ENCODE results near the gene GALNT2.
A peak's percentile ranks its signal among the peaks of the same experiment; 100 is the strongest.

Gene GALNT2

DNA sequence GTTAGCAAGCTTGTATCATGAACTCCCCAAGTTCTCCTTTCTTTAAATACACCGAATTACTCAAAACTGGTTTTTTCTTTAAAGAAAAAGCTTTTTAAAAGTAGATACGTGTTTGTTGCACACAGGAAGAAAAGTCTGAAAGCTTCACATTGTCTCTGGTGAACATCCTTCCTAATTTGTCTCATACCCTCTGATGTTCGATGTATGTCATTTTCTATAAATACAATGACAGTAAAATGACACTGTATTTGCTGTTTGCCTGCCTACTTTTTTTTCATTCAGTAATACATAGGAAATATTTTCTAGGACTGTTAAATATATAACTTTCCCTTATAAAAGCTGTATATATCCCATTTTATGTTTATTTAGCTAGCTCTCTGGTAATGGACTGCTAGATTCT is 153.9 kb downstream of the GALNT2 start:
- no peak overlapping the region for H3K27ac ChIP-seq (ENCODE audit: low read length)
- H3K4me2 ChIP-seq (ENCODE audit: insufficient read depth, low read length), result no peak overlapping the region
- H3K9ac ChIP-seq (ENCODE audit: low read depth, low read length), result no peak overlapping the region
- peaks cover 80% of the 10 kb centered on the region for H4K20me1 ChIP-seq (ENCODE audit: insufficient read depth, low read length)
- peaks cover 99% of the 10 kb centered on the region for H3K79me2 ChIP-seq (ENCODE audit: insufficient read depth, low read length)
- H3K9me3 ChIP-seq (ENCODE audit: insufficient read depth, low read length, severe bottlenecking), result no peaks in the 10 kb centered on the region
- no peak overlapping the region for H2AFZ ChIP-seq (ENCODE audit: low read depth, low read length)
- ATAC-seq (ENCODE audit: insufficient read depth, low read depth), result no peak
- no peak for DNase-seq
- no peaks in the 10 kb centered on the region for H3K4me1 ChIP-seq (ENCODE audit: insufficient read depth, low read length)
- H3K27me3 ChIP-seq (ENCODE audit: insufficient read depth, low read length, poor library complexity), result no peaks in the 10 kb centered on the region
- H3K4me3 ChIP-seq (ENCODE audit: low read depth in 1 of 2, low read length in 2 of 2), result no peak overlapping the region
- H3K36me3 ChIP-seq (ENCODE audit: insufficient read depth, low read length), result peaks cover 64% of the 10 kb centered on the region
- TF ChIP-seq, protein P1, sequence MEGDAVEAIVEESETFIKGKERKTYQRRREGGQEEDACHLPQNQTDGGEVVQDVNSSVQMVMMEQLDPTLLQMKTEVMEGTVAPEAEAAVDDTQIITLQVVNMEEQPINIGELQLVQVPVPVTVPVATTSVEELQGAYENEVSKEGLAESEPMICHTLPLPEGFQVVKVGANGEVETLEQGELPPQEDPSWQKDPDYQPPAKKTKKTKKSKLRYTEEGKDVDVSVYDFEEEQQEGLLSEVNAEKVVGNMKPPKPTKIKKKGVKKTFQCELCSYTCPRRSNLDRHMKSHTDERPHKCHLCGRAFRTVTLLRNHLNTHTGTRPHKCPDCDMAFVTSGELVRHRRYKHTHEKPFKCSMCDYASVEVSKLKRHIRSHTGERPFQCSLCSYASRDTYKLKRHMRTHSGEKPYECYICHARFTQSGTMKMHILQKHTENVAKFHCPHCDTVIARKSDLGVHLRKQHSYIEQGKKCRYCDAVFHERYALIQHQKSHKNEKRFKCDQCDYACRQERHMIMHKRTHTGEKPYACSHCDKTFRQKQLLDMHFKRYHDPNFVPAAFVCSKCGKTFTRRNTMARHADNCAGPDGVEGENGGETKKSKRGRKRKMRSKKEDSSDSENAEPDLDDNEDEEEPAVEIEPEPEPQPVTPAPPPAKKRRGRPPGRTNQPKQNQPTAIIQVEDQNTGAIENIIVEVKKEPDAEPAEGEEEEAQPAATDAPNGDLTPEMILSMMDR (IDR thresholded peaks at IDR 0.05; ENCODE audit: borderline replicate concordance, extremely low read depth, low read length, poor library complexity, severe bottlenecking), result no peak

DNA sequence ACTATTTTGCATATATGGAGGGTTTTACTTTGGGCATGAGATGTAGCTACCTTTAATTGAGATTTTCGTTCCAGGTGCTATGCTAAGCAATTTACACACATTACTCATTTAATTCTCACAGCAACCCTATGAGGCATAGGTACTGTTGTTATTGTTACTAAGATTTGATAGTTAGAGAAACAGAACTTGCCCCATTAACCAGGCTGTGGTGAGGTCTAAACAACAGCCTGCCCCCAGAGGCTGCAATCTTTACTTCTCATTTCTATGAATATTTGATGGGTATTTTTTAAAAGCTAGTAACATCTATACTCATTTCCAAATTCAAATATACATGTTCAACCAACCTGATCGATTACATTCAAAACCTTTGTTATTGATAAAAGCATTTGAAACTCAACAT is 155.6 kb downstream of the GALNT2 start:
- H2AFZ ChIP-seq (ENCODE audit: low read depth, low read length), result no peak overlapping the region
- no peak overlapping the region for H3K27ac ChIP-seq (ENCODE audit: low read length)
- H3K9me3 ChIP-seq (ENCODE audit: insufficient read depth, low read length, severe bottlenecking), result no peaks in the 10 kb centered on the region
- ATAC-seq (ENCODE audit: insufficient read depth, low read depth), result no peak
- DNase-seq, result no peak
- no peak overlapping the region for H3K4me3 ChIP-seq (ENCODE audit: low read depth in 1 of 2, low read length in 2 of 2)
- no peak overlapping the region for H3K4me2 ChIP-seq (ENCODE audit: insufficient read depth, low read length)
- H3K4me1 ChIP-seq (ENCODE audit: insufficient read depth, low read length), result no peaks in the 10 kb centered on the region
- H3K27me3 ChIP-seq (ENCODE audit: insufficient read depth, low read length, poor library complexity), result no peaks in the 10 kb centered on the region
- no peak overlapping the region for H3K9ac ChIP-seq (ENCODE audit: low read depth, low read length)
- peaks cover 74% of the 10 kb centered on the region for H4K20me1 ChIP-seq (ENCODE audit: insufficient read depth, low read length)
- no peak for TF ChIP-seq EZH2 (IDR thresholded peaks at IDR 0.05; ENCODE audit: borderline replicate concordance, low read depth, low read length, severe bottlenecking)
- TF ChIP-seq, protein P1 (IDR thresholded peaks at IDR 0.05; ENCODE audit: borderline replicate concordance, extremely low read depth, low read length, poor library complexity, severe bottlenecking), result no peak
- peaks cover 59% of the 10 kb centered on the region for H3K36me3 ChIP-seq (ENCODE audit: insufficient read depth, low read length)
- H3K79me2 ChIP-seq (ENCODE audit: insufficient read depth, low read length), result peaks cover 98% of the 10 kb centered on the region

DNA sequence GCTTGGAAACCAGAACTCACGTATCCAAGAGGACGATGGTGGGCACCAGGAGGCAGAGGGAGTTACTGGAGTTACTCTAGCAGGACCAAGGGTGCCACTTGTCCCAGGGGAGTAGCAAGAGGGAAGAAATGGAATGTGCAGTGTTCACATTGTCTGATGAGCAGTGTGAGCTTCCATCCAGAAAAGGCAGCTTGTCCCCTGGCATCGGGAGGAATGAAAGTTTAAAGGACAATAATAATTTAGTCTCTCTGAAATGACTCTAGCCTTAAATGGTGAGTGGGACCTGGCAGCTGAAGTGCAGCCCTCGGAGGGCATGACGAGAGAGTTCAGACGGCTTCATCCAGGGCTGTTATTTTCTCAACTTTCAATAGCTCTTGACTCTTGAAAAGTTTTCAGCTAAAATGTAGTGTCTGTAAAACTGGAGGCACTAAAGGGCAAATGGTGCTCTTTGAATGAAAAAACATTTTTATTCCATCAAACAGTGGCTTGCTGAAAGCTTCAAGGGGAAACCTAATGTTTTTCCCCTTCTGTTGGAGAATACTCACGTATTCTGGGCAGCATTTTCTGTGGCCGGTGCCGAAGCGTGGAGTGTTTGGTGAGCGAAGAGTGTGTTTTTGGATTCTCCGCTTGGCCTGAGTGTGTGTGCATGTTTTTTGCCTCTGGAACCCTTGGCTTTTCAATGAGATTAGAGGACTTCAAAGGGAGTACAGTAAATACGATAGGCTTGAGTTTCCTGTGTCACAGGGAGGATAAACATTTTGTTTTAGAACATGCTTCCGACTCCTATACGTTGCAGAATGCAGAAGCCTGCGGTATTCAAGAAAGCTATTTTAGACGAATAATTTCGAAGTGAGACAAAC is 157.3 kb downstream of the GALNT2 start:
- H2AFZ ChIP-seq (ENCODE audit: low read depth, low read length), result no peak overlapping the region
- H3K27ac ChIP-seq (ENCODE audit: low read length), result peak overlapping the region; percentile 38; the same call in 1 of the 2 replicates
- H3K4me1 ChIP-seq (ENCODE audit: insufficient read depth, low read length), result no peaks in the 10 kb centered on the region
- H3K36me3 ChIP-seq (ENCODE audit: insufficient read depth, low read length), result peaks cover 55% of the 10 kb centered on the region
- ATAC-seq (ENCODE audit: insufficient read depth, low read depth) (no peak), DNase-seq (no peak)
- peaks cover 69% of the 10 kb centered on the region for H4K20me1 ChIP-seq (ENCODE audit: insufficient read depth, low read length)
- H3K9ac ChIP-seq (ENCODE audit: low read depth, low read length), result no peak overlapping the region
- H3K9me3 ChIP-seq (ENCODE audit: insufficient read depth, low read length, severe bottlenecking), result no peaks in the 10 kb centered on the region
- TF ChIP-seq, protein P1 (IDR thresholded peaks at IDR 0.05; ENCODE audit: borderline replicate concordance, extremely low read depth, low read length, poor library complexity, severe bottlenecking), result no peak
- TF ChIP-seq EZH2 (IDR thresholded peaks at IDR 0.05; ENCODE audit: borderline replicate concordance, low read depth, low read length, severe bottlenecking), result no peak
- no peak overlapping the region for H3K4me2 ChIP-seq (ENCODE audit: insufficient read depth, low read length)
- peaks cover 98% of the 10 kb centered on the region for H3K79me2 ChIP-seq (ENCODE audit: insufficient read depth, low read length)
- no peak overlapping the region for H3K4me3 ChIP-seq (ENCODE audit: low read depth in 1 of 2, low read length in 2 of 2)
- no peaks in the 10 kb centered on the region for H3K27me3 ChIP-seq (ENCODE audit: insufficient read depth, low read length, poor library complexity)

All from DND-41 (cell line).